Measurements from ENCODE around the gene SMARCAL1.

DNA sequence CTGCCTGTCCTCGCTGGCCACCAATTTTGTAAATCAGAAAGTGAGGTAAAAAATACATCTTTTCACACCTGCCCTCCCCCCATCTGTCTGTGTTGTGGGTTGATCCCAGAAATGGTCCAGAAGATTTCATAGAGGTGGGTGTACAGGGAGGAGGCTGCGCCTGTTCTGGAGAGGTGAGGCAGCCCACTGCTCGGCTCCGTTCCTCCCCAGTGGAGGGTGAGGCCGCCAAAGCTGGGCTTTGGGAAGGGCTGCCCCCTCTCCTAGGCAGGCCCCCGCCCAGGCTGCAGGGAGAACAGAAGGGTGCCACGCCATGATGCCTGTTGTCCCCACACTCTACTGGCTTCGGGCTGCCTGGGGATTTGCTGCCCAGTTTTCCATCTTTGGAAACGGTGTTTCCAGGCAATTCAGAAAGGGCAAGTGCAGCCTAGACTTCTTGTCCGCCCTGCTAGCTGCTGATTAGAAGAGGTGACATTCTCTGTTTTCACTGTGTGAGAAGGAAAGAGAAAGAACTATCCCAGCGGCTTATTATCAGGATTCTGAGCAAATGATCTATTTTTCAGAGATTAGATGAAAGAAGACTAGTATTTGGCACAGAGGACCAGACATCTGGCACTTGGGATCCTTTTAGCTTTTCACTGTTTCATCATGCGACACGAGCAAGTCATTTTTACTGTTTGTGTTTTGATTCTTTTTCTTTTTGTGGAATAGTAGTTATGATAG, 18.7 kb downstream of the SMARCAL1 start:
- TF ChIP-seq SP1 (IDR thresholded peaks at IDR 0.05) = no peak
- no peak for TF ChIP-seq GABPA (IDR thresholded peaks at IDR 0.05 in 1 of 2, conservative IDR thresholded peaks at IDR 0.05 in 1 of 2)
- TF ChIP-seq ATF3 (IDR thresholded peaks at IDR 0.05) = no peak
- TF ChIP-seq, protein P1, sequence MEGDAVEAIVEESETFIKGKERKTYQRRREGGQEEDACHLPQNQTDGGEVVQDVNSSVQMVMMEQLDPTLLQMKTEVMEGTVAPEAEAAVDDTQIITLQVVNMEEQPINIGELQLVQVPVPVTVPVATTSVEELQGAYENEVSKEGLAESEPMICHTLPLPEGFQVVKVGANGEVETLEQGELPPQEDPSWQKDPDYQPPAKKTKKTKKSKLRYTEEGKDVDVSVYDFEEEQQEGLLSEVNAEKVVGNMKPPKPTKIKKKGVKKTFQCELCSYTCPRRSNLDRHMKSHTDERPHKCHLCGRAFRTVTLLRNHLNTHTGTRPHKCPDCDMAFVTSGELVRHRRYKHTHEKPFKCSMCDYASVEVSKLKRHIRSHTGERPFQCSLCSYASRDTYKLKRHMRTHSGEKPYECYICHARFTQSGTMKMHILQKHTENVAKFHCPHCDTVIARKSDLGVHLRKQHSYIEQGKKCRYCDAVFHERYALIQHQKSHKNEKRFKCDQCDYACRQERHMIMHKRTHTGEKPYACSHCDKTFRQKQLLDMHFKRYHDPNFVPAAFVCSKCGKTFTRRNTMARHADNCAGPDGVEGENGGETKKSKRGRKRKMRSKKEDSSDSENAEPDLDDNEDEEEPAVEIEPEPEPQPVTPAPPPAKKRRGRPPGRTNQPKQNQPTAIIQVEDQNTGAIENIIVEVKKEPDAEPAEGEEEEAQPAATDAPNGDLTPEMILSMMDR (IDR thresholded peaks at IDR 0.05; ENCODE audit: low read depth, low read length, missing input control) = no peak

All from liver (tissue), 3 donors.